Loucy (cell line): ENCODE measurements around the gene MYBBP1A.
"Not testable (repeated sequence)": the region's sequence is repeated elsewhere in the genome, so short reads cannot be mapped to it uniquely, and the experiment has no call there.

Experiments used
- H2AFZ ChIP-seq: fragments of 200-600 bp; sonication (generic); 2 replicates; pipeline ENCODE4 v1.6.0; 2016; ENCODE audit warnings: antibody characterized with exemption, mild to moderate bottlenecking, low read length, moderate library complexity
- H3F3A ChIP-seq: fragments of 200-600 bp; 2 replicates; pipeline ENCODE4 v1.6.0; 2016; ENCODE audit warnings: antibody characterized with exemption, low read depth, mild to moderate bottlenecking
- H3K27me3 ChIP-seq: fragments of 200-600 bp; sonication (generic); 2 replicates; pipeline ENCODE4 v1.6.1; 2014; ENCODE audit warnings: low read length, mild to moderate bottlenecking; ENCODE audit not compliant: insufficient read depth, poor library complexity, severe bottlenecking
- H3K36me3 ChIP-seq: fragments of 200-600 bp; sonication (generic); 2 replicates; pipeline ENCODE4 v1.6.1; 2016; ENCODE audit warnings: low read length; ENCODE audit not compliant: insufficient read depth
- H3K4me1 ChIP-seq: fragments of 200-600 bp; sonication (generic); 2 replicates; pipeline ENCODE4 v1.5.1; 2014; ENCODE audit warnings: low read length, mild to moderate bottlenecking; ENCODE audit not compliant: insufficient read depth, poor library complexity, severe bottlenecking
- H3K4me2 ChIP-seq: fragments of 200-600 bp; sonication (generic); 2 replicates; pipeline ENCODE4 v1.6.0; 2014; ENCODE audit warnings: antibody characterized with exemption, low read length, low read depth, mild to moderate bottlenecking; ENCODE audit not compliant: poor library complexity, severe bottlenecking
- H3K4me3 ChIP-seq: fragments of 200-600 bp; sonication (generic); 2 replicates; pipeline ENCODE4 v1.5.1; 2014; ENCODE audit warnings: low read length, mild to moderate bottlenecking, mixed read lengths; ENCODE audit not compliant: poor library complexity, severe bottlenecking
- H3K79me2 ChIP-seq: fragments of 200-600 bp; sonication (generic); 2 replicates; pipeline ENCODE4 v1.6.1; 2014; ENCODE audit warnings: low read length; ENCODE audit not compliant: insufficient read depth
- H3K9ac ChIP-seq: fragments of 200-600 bp; sonication (generic); 2 replicates; pipeline ENCODE4 v1.6.0; 2014; ENCODE audit warnings: mild to moderate bottlenecking, low read depth, low read length, moderate library complexity; ENCODE audit not compliant: poor library complexity, severe bottlenecking
- H3K9me2 ChIP-seq: fragments of 200-600 bp; sonication (generic); replicated peaks from 2 replicates; pipeline ENCODE4 v1.6.1; 2016; ENCODE audit warnings: low read depth, low read length, mixed read lengths
- H3K9me3 ChIP-seq: fragments of 200-600 bp; sonication (generic); 2 replicates; pipeline ENCODE4 v1.6.1; 2014; ENCODE audit warnings: mild to moderate bottlenecking, antibody characterized with exemption, low read length, low read depth; ENCODE audit not compliant: insufficient read depth
- H4K20me1 ChIP-seq: fragments of 200-600 bp; sonication (generic); 2 replicates; pipeline ENCODE4 v1.6.0; 2014; ENCODE audit warnings: antibody characterized with exemption, low read length, mild to moderate bottlenecking; ENCODE audit not compliant: insufficient read depth, poor library complexity, severe bottlenecking
- CTCF ChIP-seq: fragments of 200-600 bp; sonication (generic); conservative IDR thresholded peaks from 2 replicates; pipeline ENCODE4 v1.5.1; 2014; ENCODE audit warnings: mild to moderate bottlenecking, antibody characterized with exemption, low read length
- EZH2phosphoT487 ChIP-seq: fragments of 200-600 bp; IDR thresholded peaks from 2 replicates; pipeline ENCODE4 v1.6.1; 2018; ENCODE audit warnings: antibody characterized with exemption, mild to moderate bottlenecking, moderate library complexity, borderline replicate concordance

MYBBP1A gene

GRCh38 chr17:4591529-4591928 is 36.3 kb upstream of the MYBBP1A start:
- Histone ChIP-seq H4K20me1 (no peaks in the 10 kb centered on the region), H3K36me3 (no peaks in the 10 kb centered on the region), H3K4me1 (no peaks in the 10 kb centered on the region), H3K27me3 (no peaks in the 10 kb centered on the region), H3F3A (no peaks in the 10 kb centered on the region), H3K4me3 (no peak overlapping the region), H3K9me3 (no peaks in the 10 kb centered on the region), H3K9me2 (no peaks in the 10 kb centered on the region), H3K79me2 (no peaks in the 10 kb centered on the region), H3K9ac (no peak overlapping the region), H2AFZ (no peak overlapping the region; the same call in 1 of the 2 replicates), H3K4me2 (no peak overlapping the region)
- TF ChIP-seq CTCF (no peak), EZH2phosphoT487 (no peak)

- H3K4me2 ChIP-seq = no peak overlapping the region
- H2AFZ ChIP-seq = no peak overlapping the region
- no peak overlapping the region for H3K9ac ChIP-seq
- H4K20me1 ChIP-seq = no peaks in the 10 kb centered on the region
- no peak overlapping the region for H3K4me3 ChIP-seq
- no peaks in the 10 kb centered on the region for H3K4me1 ChIP-seq
- TF ChIP-seq EZH2phosphoT487 = no peak
- TF ChIP-seq CTCF = no peak
- no peaks in the 10 kb centered on the region for H3K9me3 ChIP-seq
- H3K79me2 ChIP-seq = no peaks in the 10 kb centered on the region
- H3K36me3 ChIP-seq = no peaks in the 10 kb centered on the region
- no peaks in the 10 kb centered on the region for H3K9me2 ChIP-seq
- H3F3A ChIP-seq = no peaks in the 10 kb centered on the region
- no peaks in the 10 kb centered on the region for H3K27me3 ChIP-seq
Measured at GRCh38 chr17:4590981-4591453, 35.8 kb upstream of the MYBBP1A start.

- not testable (repeated sequence) for H4K20me1 ChIP-seq, H3K4me1 ChIP-seq, H3K27me3 ChIP-seq, H3K36me3 ChIP-seq, H3K9ac ChIP-seq, H3K79me2 ChIP-seq, H3K9me3 ChIP-seq, H2AFZ ChIP-seq, H3F3A ChIP-seq, H3K4me2 ChIP-seq, H3K9me2 ChIP-seq, H3K4me3 ChIP-seq
Measured at GRCh38 chr17:4590042-4590441, 34.9 kb upstream of the MYBBP1A start.

GRCh38 chr17:4588898-4589625 is 33.9 kb upstream of the MYBBP1A start:
- Histone ChIP-seq H3K4me3 (no peak overlapping the region), H3K9ac (no peak overlapping the region)

More at GRCh38 chr17:4588898-4589625, 33.9 kb upstream of the MYBBP1A start:
- Histone ChIP-seq H3F3A (no peaks in the 10 kb centered on the region), H3K9me3 (no peaks in the 10 kb centered on the region), H2AFZ (no peak overlapping the region), H3K4me1 (no peaks in the 10 kb centered on the region), H4K20me1 (no peaks in the 10 kb centered on the region), H3K4me2 (no peak overlapping the region), H3K79me2 (no peaks in the 10 kb centered on the region), H3K9me2 (no peaks in the 10 kb centered on the region), H3K36me3 (no peaks in the 10 kb centered on the region), H3K27me3 (no peaks in the 10 kb centered on the region)
- TF ChIP-seq CTCF (no peak), EZH2phosphoT487 (no peak)
